HepG2 (cell line): Measurements from ENCODE around the gene AFTPH. TPM values are rescaled to one million over a fixed set of nuclear protein-coding genes. Genes with fewer than 3 reads are reported as not detected.
A peak's percentile ranks its signal among the peaks of the same experiment; 100 is the strongest.

Source experiments
- ATAC-seq: fragments of 200-7000 bp; cut with Tn5 transposase; 3 replicates; pipeline ENCODE4 v1.9.1; 2020; ENCODE audit warnings: mild to moderate bottlenecking, moderate library complexity
- BruUV-seq: library from RNA; stranded (reverse); fragments of 400-500 nt; replicated peaks from 2 replicates; lab custom pipeline; 2021; lab: Mats Ljungman, UMichigan
- CTCF ChIA-PET: fragments of 300-600 bp; formaldehyde crosslinking; extraction: SDS; loops from one replicate; lab custom pipeline; 2021; ENCODE audit warnings: low total read pairs, inconsistent platforms, low intra/inter-chr PET ratio; lab: Yijun Ruan, JAX
- POLR2A ChIA-PET: fragments of 350-600 bp; sonication (Branson Sonifier 250); formaldehyde crosslinking; loops from one replicate; lab custom pipeline; 2020; ENCODE audit warnings: antibody characterized with exemption, inconsistent platforms; lab: Yijun Ruan, JAX
- DNase-seq: peaks from one replicate; pipeline ENCODE4 v3.0.0-alpha.2; 2015; ENCODE audit warnings: low spot score
- FAIRE-seq: peaks from 3 replicates; lab custom pipeline; 2011; peaks lifted over from hg19 to GRCh38; lab: Jason Lieb, UNC
- H2AFZ ChIP-seq: one replicate; pipeline ENCODE4 v1.6.1; 2011; ENCODE audit warnings: low read length, inconsistent platforms
- H3K27ac ChIP-seq: fragments of 300-600 bp; 3 replicates; pipeline ENCODE4 v1.8.0; 2011; ENCODE audit warnings: mixed run types, mild to moderate bottlenecking, mixed read lengths, low read length, inconsistent platforms; ENCODE audit not compliant: insufficient read depth; ENCODE audit errors: extremely low read length
- H3K27me3 ChIP-seq, 2 experiments: fragments of 200-600 bp in 1 of 2; 2 replicates in 1 of 2; 3 replicates in 1 of 2; pipeline versions ENCODE4 v1.6.0 to v1.8.0; 2011; ENCODE audit warnings: low read length in 2 of 2, mild to moderate bottlenecking in 2 of 2, moderate library complexity in 2 of 2, inconsistent platforms in 1 of 2; ENCODE audit not compliant: insufficient read depth in 2 of 2, control insufficient read depth in 1 of 2
- H3K36me3 ChIP-seq, 2 experiments: fragments of 200-600 bp in 1 of 2; replicated peaks in 1 of 2; 2 replicates in 1 of 2; 3 replicates in 1 of 2; pipeline versions ENCODE4 v1.5.1 to v1.8.0; 2011; ENCODE audit warnings: low read length in 2 of 2, inconsistent platforms in 1 of 2; ENCODE audit not compliant: insufficient read depth in 2 of 2, control insufficient read depth in 1 of 2
- H3K4me1 ChIP-seq: 2 replicates; pipeline ENCODE4 v1.5.1; 2012; ENCODE audit warnings: low read length, inconsistent platforms; ENCODE audit not compliant: insufficient read depth
- H3K4me2 ChIP-seq: 2 replicates; pipeline ENCODE4 v1.6.0; 2011; ENCODE audit warnings: low read depth, low read length, inconsistent platforms
- H3K4me3 ChIP-seq, 3 experiments: fragments of 200-600 bp in 1 of 3; sonication (generic), shearing (Covaris generic) in 1 of 3; replicated peaks in 1 of 3; 2 replicates each; pipeline ENCODE4 v1.5.1; 2011 to 2016; ENCODE audit warnings: low read length in 3 of 3, inconsistent platforms in 2 of 3, low read depth in 2 of 3, mild to moderate bottlenecking in 2 of 3, control low read depth in 1 of 3, mixed read lengths in 1 of 3; ENCODE audit not compliant: insufficient read depth in 1 of 3
- H3K79me2 ChIP-seq: one replicate; pipeline ENCODE4 v1.6.1; 2011; ENCODE audit warnings: low read length, inconsistent platforms; ENCODE audit not compliant: insufficient read depth
- H3K9ac ChIP-seq: 2 replicates; pipeline ENCODE4 v1.6.0; 2011; ENCODE audit warnings: mild to moderate bottlenecking, low read depth, low read length, inconsistent platforms; ENCODE audit not compliant: insufficient read depth
- H3K9me3 ChIP-seq: 2 replicates; pipeline ENCODE4 v1.5.1; 2012; ENCODE audit warnings: mild to moderate bottlenecking, low read length
- H4K20me1 ChIP-seq: 2 replicates; pipeline ENCODE4 v1.6.0; 2011; ENCODE audit warnings: inconsistent platforms, mild to moderate bottlenecking, low read length, moderate library complexity; ENCODE audit not compliant: insufficient read depth
- BRD4 ChIP-seq: sonication (generic); formaldehyde crosslinking; IDR thresholded peaks from 2 replicates; pipeline ENCODE4 v1.4.0; 2020; ENCODE audit warnings: missing genetic modification reagents
- CTCF ChIP-seq: sonication (generic); formaldehyde crosslinking; IDR thresholded peaks from 2 replicates; pipeline ENCODE4 v1.5.0; 2020; ENCODE audit warnings: mild to moderate bottlenecking, missing genetic modification reagents, moderate library complexity
- HBP1 ChIP-seq: IDR thresholded peaks from 2 replicates; pipeline ENCODE4 v1.6.1; 2016; ENCODE audit warnings: low read depth, control low read depth
- HOXA3 ChIP-seq: sonication (generic); formaldehyde crosslinking; IDR thresholded peaks from 2 replicates; pipeline ENCODE4 v1.5.0; 2020; ENCODE audit warnings: missing genetic modification reagents
- LCORL ChIP-seq, 2 experiments: fragments of 450-650 bp in 1 of 2; sonication (generic) in 1 of 2; formaldehyde crosslinking in 1 of 2; IDR thresholded peaks; 2 replicates each; pipeline versions ENCODE4 v1.5.0 to v1.6.1; 2017 to 2020; ENCODE audit warnings: antibody characterized with exemption in 1 of 2, missing genetic modification reagents in 1 of 2
- MXD3 ChIP-seq: IDR thresholded peaks from 2 replicates; pipeline ENCODE4 v1.6.1; 2016; ENCODE audit warnings: mild to moderate bottlenecking, missing biosample characterization, missing genetic modification reagents
- NCOA5 ChIP-seq: sonication (generic); formaldehyde crosslinking; IDR thresholded peaks from 2 replicates; pipeline ENCODE4 v1.4.0; 2020; ENCODE audit warnings: missing genetic modification reagents
- PCBP2 ChIP-seq: fragments of 200-400 bp; formaldehyde crosslinking; optimal IDR thresholded peaks from 2 replicates; pipeline ENCODE3; 2018; ENCODE audit warnings: low read length, low read depth; ENCODE audit not compliant: poor library complexity, severe bottlenecking
- RBFOX2 ChIP-seq: fragments of 200-400 bp; formaldehyde crosslinking; IDR thresholded peaks from 2 replicates; pipeline ENCODE4 v1.6.1; 2017; ENCODE audit warnings: low read depth, mild to moderate bottlenecking, low read length
- SALL1 ChIP-seq: sonication (generic); formaldehyde crosslinking; IDR thresholded peaks from 2 replicates; pipeline ENCODE4 v1.8.0; 2022; ENCODE audit warnings: mild to moderate bottlenecking, missing genetic modification reagents
- SMARCC2 ChIP-seq: fragments of 450-650 bp; IDR thresholded peaks from 2 replicates; pipeline ENCODE4 v1.6.1; 2017; ENCODE audit warnings: antibody characterized with exemption, mild to moderate bottlenecking
- SNAPC2 ChIP-seq: sonication (generic); formaldehyde crosslinking; IDR thresholded peaks from 2 replicates; pipeline ENCODE4 v1.8.1; 2022; ENCODE audit warnings: mild to moderate bottlenecking, missing genetic modification reagents
- SNAPC5 ChIP-seq: sonication (generic); formaldehyde crosslinking; IDR thresholded peaks from 2 replicates; pipeline ENCODE4 v1.8.1; 2023; ENCODE audit warnings: mild to moderate bottlenecking, missing genetic modification reagents, borderline replicate concordance
- SOX13 ChIP-seq, 3 experiments: fragments of 450-650 bp in 1 of 3; sonication (generic) in 1 of 3; formaldehyde crosslinking in 1 of 3; IDR thresholded peaks in 2 of 3; conservative IDR thresholded peaks in 1 of 3; 2 replicates each; pipeline versions ENCODE4 v1.5.0 to v1.6.1; 2016 to 2020; ENCODE audit warnings: antibody characterized with exemption in 1 of 3, mild to moderate bottlenecking in 1 of 3, missing compliant biosample characterization in 1 of 3, missing genetic modification reagents in 1 of 3, moderate library complexity in 1 of 3
- SP4 ChIP-seq: sonication (generic); formaldehyde crosslinking; IDR thresholded peaks from 2 replicates; pipeline ENCODE4 v1.8.1; 2023; ENCODE audit warnings: mild to moderate bottlenecking, missing genetic modification reagents
- STAG1 ChIP-seq: sonication (generic); formaldehyde crosslinking; IDR thresholded peaks from 2 replicates; pipeline ENCODE4 v1.4.0; 2020; ENCODE audit warnings: missing genetic modification reagents
- TOPORS ChIP-seq: sonication (generic); formaldehyde crosslinking; IDR thresholded peaks from 2 replicates; pipeline ENCODE4 v1.8.0; 2023; ENCODE audit warnings: mild to moderate bottlenecking, missing genetic modification reagents
- ZNF891 ChIP-seq: sonication (generic); formaldehyde crosslinking; IDR thresholded peaks from 2 replicates; pipeline ENCODE4 v1.5.0; 2020; ENCODE audit warnings: mild to moderate bottlenecking, missing genetic modification reagents
- ZSCAN25 ChIP-seq: sonication (generic); formaldehyde crosslinking; IDR thresholded peaks from 2 replicates; pipeline ENCODE4 v1.8.0; 2022; ENCODE audit warnings: mild to moderate bottlenecking, missing genetic modification reagents
- WGBS: methylation state at CpG from one replicate; pipeline ENCODE4 v1.1.6; 2017; ENCODE audit warnings: low lambda C conversion rate; 5-methylcytosine and 5-hydroxymethylcytosine counted together
- in situ Hi-C: cut with HindIII; loops from 2 replicates; pipeline ENCODE4 v1.10.0; 2017; ENCODE audit warnings: low pct_unique_long_range_greater_than_20kb; ENCODE audit not compliant: extremely low pct_ligation_motif_present
- intact Hi-C: fragments of 100-400 bp; cut with micrococcal nuclease; formaldehyde crosslinking; loops from one replicate; pipeline ENCODE4 v1.10.0; 2022; ENCODE audit not compliant: unreplicated experiment
- polyA plus RNA-seq, 8 experiments: library from polyadenylated mRNA; depleted of rRNA in 3 of 8; stranded (reverse) in 7 of 8; unstranded in 1 of 8; fragments of >200 nt; fragmentation: Illumina TruSeq in 4 of 8; extraction: Trizol in 4 of 8; gene quantifications; 2 replicates each; pipeline versions ENCODE4 v1.2.1 to v1.2.3, GENCODE V29; 2011 to 2016; ENCODE audit warnings: low read depth in 4 of 8, missing spikeins in 1 of 8, mixed read lengths in 1 of 8; ENCODE audit not compliant: insufficient read depth in 1 of 8
- total RNA-seq, 5 experiments: library from RNA; depleted of rRNA; stranded (reverse); fragments of >200 nt; fragmentation: Illumina TruSeq; extraction: Trizol; gene quantifications; 2 replicates each; pipeline ENCODE4 v1.2.3, GENCODE V29; 2016; ENCODE audit warnings: low read depth in 1 of 5

Gene AFTPH
- total and polyA plus RNA-seq, 2 of the 13 experiments (the other 11 are each of a cell fraction or from before 2014, with no cell fraction given) = 27.5 to 36.8 TPM

GRCh38 chr2:64615192-64615763, 91.2 kb downstream of the AFTPH start (continued):
- no peak for TF ChIP-seq TOPORS (CRISPR knock-in tag)
- no peak for TF ChIP-seq PCBP2
- TF ChIP-seq SNAPC2 (CRISPR knock-in tag) = 0 out of 2 replicates have a peak, but pooled peaks have one; percentile 28
- no peak for TF ChIP-seq SOX13 (IDR thresholded peaks at IDR 0.05)
- 0 out of 4 replicates have a peak, but pooled peaks of 1 of the 2 experiments have one; percentile 10 for TF ChIP-seq SOX13 (CRISPR knock-in tag; conservative IDR thresholded peaks at IDR 0.05 in 1 of 2, IDR thresholded peaks at IDR 0.05 in 1 of 2)
- peak; percentile 51; the same call in 1 of the 2 replicates for TF ChIP-seq ZSCAN25
- TF ChIP-seq BRD4 (CRISPR knock-in tag) = no peak
- no peak for TF ChIP-seq LCORL (IDR thresholded peaks at IDR 0.05)
- peak; percentile 27; the same call in 1 of the 2 replicates for TF ChIP-seq LCORL (CRISPR knock-in tag; IDR thresholded peaks at IDR 0.05)
- TF ChIP-seq HBP1 = 0 out of 2 replicates have a peak, but pooled peaks have one; percentile 54

- Histone ChIP-seq H3K27ac (no peak overlapping the region), H3K36me3 (no peaks in the 10 kb centered on the region), H3K4me1 (peaks cover 9% of the 10 kb centered on the region), H3K4me2 (no peak overlapping the region), H3K27me3 (no peaks in the 10 kb centered on the region; a peak in 2 of 5 replicates), H3K9ac (no peak overlapping the region), H3K4me3 (no peak overlapping the region), H2AFZ (no peak overlapping the region), H3K9me3 (no peaks in the 10 kb centered on the region), H4K20me1 (no peaks in the 10 kb centered on the region), H3K79me2 (no peaks in the 10 kb centered on the region)
- FAIRE-seq = no peak
- no TSS peak for BruUV-seq
- ChIA-PET CTCF (no interaction called here), POLR2A (interaction anchor here (1.3 kb wide), 1 partner anchor 38 kb away, joined by 3 read pairs; the partner anchor contains the start of gene SERTAD2)
- peak; percentile 49 for ATAC-seq
- WGBS = 73% methylated on average over 7 of the region's 7 CpGs
- intact Hi-C loops (no loop called here), in situ Hi-C loops (loop anchor here (25.0 kb wide), 1 partner anchor 946 kb away; no protein-coding TSS in a partner anchor)
- DNase-seq = no peak
- no peak for TF ChIP-seq MXD3 (CRISPR knock-in tag)
- TF ChIP-seq STAG1 = peak; percentile 45
- 0 out of 2 replicates have a peak, but pooled peaks have one; percentile 15 for TF ChIP-seq SP4
- peak; percentile 44 for TF ChIP-seq CTCF (CRISPR knock-in tag)
- TF ChIP-seq HOXA3 = no peak
- no peak for TF ChIP-seq SMARCC2
- TF ChIP-seq RBFOX2 = no peak
- TF ChIP-seq NCOA5 (CRISPR knock-in tag) = no peak
- TF ChIP-seq ZNF891 (CRISPR knock-in tag) = no peak
- TF ChIP-seq SNAPC5 (CRISPR knock-in tag) = no peak
- 0 out of 2 replicates have a peak, but pooled peaks have one; percentile 7 for TF ChIP-seq SALL1 (CRISPR knock-in tag)
These were observed 91.9 kb downstream of the AFTPH start for GRCh38 chr2:64615844-64616536.
